ENCODE data around the gene RPL22. TPM values are rescaled to one million over a fixed set of nuclear protein-coding genes. Genes with fewer than 3 reads are reported as not detected.

The RPL22 gene
- polyA plus RNA-seq, 1 experiment, result 76.9 TPM

DNA sequence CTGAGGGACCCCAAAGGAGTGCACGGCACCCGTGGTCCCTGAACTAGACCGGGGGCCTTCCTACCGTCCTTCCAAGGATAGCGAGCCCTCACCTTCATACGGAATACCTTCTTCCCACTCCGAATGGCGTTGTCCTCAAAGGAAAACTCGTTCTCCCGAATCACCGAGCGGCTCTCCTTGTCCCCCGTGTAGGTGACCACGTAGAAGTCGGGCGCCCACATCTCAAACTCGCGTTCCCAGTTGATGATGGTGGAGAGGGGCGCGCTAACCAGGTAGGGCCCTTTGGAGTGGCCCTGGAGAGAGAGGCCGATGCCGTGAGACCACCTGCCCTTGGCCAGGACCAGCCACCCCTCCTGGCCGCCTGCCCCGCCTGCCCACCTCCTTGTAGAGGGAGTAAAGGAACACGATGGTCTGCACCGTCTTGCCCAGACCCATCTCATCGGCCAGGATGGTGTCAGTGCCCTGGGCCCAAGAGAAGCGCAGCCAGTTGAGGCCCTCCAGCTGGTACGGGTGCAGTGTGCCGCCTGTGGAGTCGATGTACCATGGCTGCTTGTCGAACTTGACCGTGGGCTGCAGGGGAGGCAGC, 57.3 kb downstream of the RPL22 start:
- Histone ChIP-seq H3K36me3 (ENCODE audit: control insufficient read depth, insufficient read depth, low read length) (no peaks in the 10 kb centered on the region), H3K27me3 (ENCODE audit: control insufficient read depth, insufficient read depth, low read length) (peaks cover 6% of the 10 kb centered on the region), H3K4me3 (ENCODE audit: low read depth, low read length) (no peak overlapping the region)
- TF ChIP-seq CTCF (IDR thresholded peaks at IDR 0.05; ENCODE audit: insufficient read depth, low read depth, low read length), result no peak
- no peak for DNase-seq (ENCODE audit: low read depth)
- ChIA-PET CTCF (no interaction called here), POLR2A (no interaction called here)

DNA sequence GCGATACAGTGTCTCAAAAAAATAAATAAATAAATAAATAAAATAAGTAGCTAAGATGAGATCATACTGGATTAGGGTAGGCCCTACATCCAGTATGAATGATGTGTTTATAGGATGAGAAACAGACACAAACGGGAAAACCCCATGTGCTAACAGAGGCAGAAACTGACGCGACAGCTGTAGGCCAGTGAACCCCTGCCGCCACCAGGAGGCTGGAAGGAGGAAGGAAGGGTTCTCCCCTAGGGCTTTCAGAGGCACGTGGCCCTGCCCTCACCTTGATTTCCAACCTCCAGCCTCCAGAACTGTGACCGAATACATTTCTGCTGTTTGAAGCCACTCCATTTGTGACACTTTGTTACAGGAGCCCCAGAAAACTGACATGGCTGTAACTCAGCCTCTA, 57.8 kb downstream of the RPL22 start:
- Histone ChIP-seq H3K36me3 (ENCODE audit: control insufficient read depth, insufficient read depth, low read length) (no peaks in the 10 kb centered on the region), H3K27me3 (ENCODE audit: control insufficient read depth, insufficient read depth, low read length) (peaks cover 6% of the 10 kb centered on the region), H3K4me3 (ENCODE audit: low read depth, low read length) (no peak overlapping the region)
- no peak for DNase-seq (ENCODE audit: low read depth)
- ChIA-PET POLR2A (no interaction called here), CTCF (no interaction called here)
- TF ChIP-seq CTCF (IDR thresholded peaks at IDR 0.05; ENCODE audit: insufficient read depth, low read depth, low read length), result 0 out of 2 replicates have a peak, but pooled peaks have one; percentile 12

GRCh38 chr1:6140413-6140812, 59.0 kb downstream of the RPL22 start:
- Histone ChIP-seq H3K36me3 (ENCODE audit: control insufficient read depth, insufficient read depth, low read length) (no peaks in the 10 kb centered on the region), H3K27me3 (ENCODE audit: control insufficient read depth, insufficient read depth, low read length) (peaks cover 4% of the 10 kb centered on the region), H3K4me3 (ENCODE audit: low read depth, low read length) (no peak overlapping the region)
- TF ChIP-seq CTCF (IDR thresholded peaks at IDR 0.05; ENCODE audit: insufficient read depth, low read depth, low read length), result no peak
- ChIA-PET CTCF (interaction anchor here (0.5 kb wide), 1 partner anchor 48 kb away, joined by 3 read pairs; no protein-coding TSS in a partner anchor), POLR2A (no interaction called here)
- DNase-seq (ENCODE audit: low read depth), result no peak

DNA sequence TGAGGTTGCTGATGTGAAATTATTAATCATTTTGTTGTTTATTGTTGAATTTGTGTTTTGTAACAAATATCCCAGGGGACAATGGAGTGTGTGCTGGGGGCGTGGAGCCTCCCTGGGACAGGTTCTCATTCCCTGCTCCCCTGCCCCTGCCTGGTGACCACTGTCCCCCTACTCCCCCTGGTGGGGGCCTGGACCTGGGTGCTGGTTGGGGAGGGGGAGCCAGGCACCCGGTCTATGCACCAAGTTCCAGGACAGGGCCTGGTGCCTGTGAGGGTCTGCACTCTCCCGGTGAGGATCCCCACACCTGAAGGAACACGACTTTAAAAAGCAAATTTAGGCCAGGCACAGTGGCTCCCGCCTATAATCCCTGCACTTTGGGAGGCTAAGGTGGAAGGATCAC, 61.6 kb downstream of the RPL22 start:
- POLR2A ChIA-PET, result no interaction called here
- CTCF ChIA-PET, result interaction anchor here (1.2 kb wide), 1 partner anchor 52 kb away, joined by 4 read pairs; no protein-coding TSS in a partner anchor
- no peaks in the 10 kb centered on the region; the same call in none of the 2 replicates for H3K27me3 ChIP-seq (ENCODE audit: control insufficient read depth, insufficient read depth, low read length)
- H3K4me3 ChIP-seq (ENCODE audit: low read depth, low read length), result no peak overlapping the region
- H3K36me3 ChIP-seq (ENCODE audit: control insufficient read depth, insufficient read depth, low read length), result no peaks in the 10 kb centered on the region
- no peak for TF ChIP-seq CTCF (IDR thresholded peaks at IDR 0.05; ENCODE audit: insufficient read depth, low read depth, low read length)
- DNase-seq (ENCODE audit: low read depth), result no peak

GRCh38 chr1:6136516-6137220, 62.7 kb downstream of the RPL22 start:
- CTCF ChIA-PET, result interaction anchor here (1.2 kb wide), 1 partner anchor 53 kb away, joined by 4 read pairs; no protein-coding TSS in a partner anchor
- Histone ChIP-seq H3K27me3 (ENCODE audit: control insufficient read depth, insufficient read depth, low read length) (no peaks in the 10 kb centered on the region; the same call in none of the 2 replicates), H3K36me3 (ENCODE audit: control insufficient read depth, insufficient read depth, low read length) (no peaks in the 10 kb centered on the region), H3K4me3 (ENCODE audit: low read depth, low read length) (no peak overlapping the region)
- POLR2A ChIA-PET, result no interaction called here
- TF ChIP-seq CTCF (IDR thresholded peaks at IDR 0.05; ENCODE audit: insufficient read depth, low read depth, low read length), result no peak
- no peak for DNase-seq (ENCODE audit: low read depth)

Other genes with a start within 250 kb of the RPL22 start
- 1.8 and 4.3 TPM in 2 replicates for gene NPHP4, start 207.2 kb downstream of the RPL22 start, polyA plus RNA-seq (2011; rRNA removed)
- 6.7 and 10.3 TPM in 2 replicates for gene KCNAB2, start 153.7 kb downstream of the RPL22 start, polyA plus RNA-seq (2011; rRNA removed)
- gene CHD5, start 19.3 kb downstream of the RPL22 start, polyA plus RNA-seq (2011; rRNA removed), result 0.01 and 0.04 TPM in 2 replicates
- 12.0 and 17.9 TPM in 2 replicates for gene RNF207, start 6.5 kb upstream of the RPL22 start, polyA plus RNA-seq (2011; rRNA removed)
- gene ICMT, start 36.4 kb upstream of the RPL22 start, polyA plus RNA-seq (2011; rRNA removed), result 86.2 and 91.5 TPM in 2 replicates
- gene HES3, start 44.6 kb upstream of the RPL22 start, polyA plus RNA-seq (2011; rRNA removed), result not detected in 2 replicates
- gene GPR153, start 61.5 kb upstream of the RPL22 start, polyA plus RNA-seq (2011; rRNA removed), result 6.3 and 9.0 TPM in 2 replicates
- gene ACOT7, start 194.2 kb upstream of the RPL22 start, polyA plus RNA-seq (2011; rRNA removed), result 68.1 and 157 TPM in 2 replicates
- gene HES2, start 220.3 kb upstream of the RPL22 start, polyA plus RNA-seq (2011; rRNA removed), result not detected in 2 replicates
- gene ESPN, start 225.2 kb upstream of the RPL22 start, polyA plus RNA-seq (2011; rRNA removed), result not detected in 2 replicates

Data from BJ (cell line).